Endothelial cell of umbilical vein (primary cell): Measurements from ENCODE around the gene METAP1. TPM values are rescaled to one million over a fixed set of nuclear protein-coding genes. Genes with fewer than 3 reads are reported as not detected.

Experiments used
- BruUV-seq: library from RNA; stranded (reverse); fragments of 400-500 nt; replicated peaks from 2 replicates; lab custom pipeline; 2021; lab: Mats Ljungman, UMichigan
- CTCF ChIA-PET: fragments of 300-600, 350-600 bp; sonication (Branson Sonifier 250); formaldehyde crosslinking; loops from one replicate; lab custom pipeline; 2021; ENCODE audit warnings: antibody characterized with exemption, inconsistent platforms; lab: Charles Lee
- POLR2A ChIA-PET: fragments of 300-600, 350-600 bp; sonication (Branson Sonifier 250); formaldehyde crosslinking; loops from one replicate; lab custom pipeline; 2021; ENCODE audit warnings: antibody characterized with exemption, inconsistent platforms; lab: Charles Lee
- DNase-seq: peaks from one replicate; pipeline ENCODE4 v3.0.0-alpha.2; 2011; ENCODE audit warnings: low read depth, low spot score
- FAIRE-seq: peaks from 2 replicates; lab custom pipeline; 2011; peaks lifted over from hg19 to GRCh38; lab: Jason Lieb, UNC
- H2AFZ ChIP-seq: 2 replicates; pipeline ENCODE4 v1.6.0; 2012; ENCODE audit warnings: low read depth, low read length, control low read depth, inconsistent platforms
- H3K27ac ChIP-seq: 2 replicates; pipeline ENCODE4 v1.5.1; 2011; ENCODE audit warnings: low read depth, mild to moderate bottlenecking, control low read depth, low read length, moderate library complexity; ENCODE audit not compliant: insufficient read depth
- H3K27me3 ChIP-seq, 2 experiments: 2 replicates each; pipeline versions ENCODE4 v1.6.0 to v1.6.1; 2011; ENCODE audit warnings: low read length in 2 of 2, mixed read lengths in 1 of 2; ENCODE audit not compliant: control insufficient read depth in 2 of 2, insufficient read depth in 2 of 2
- H3K36me3 ChIP-seq, 2 experiments: 2 replicates in 1 of 2; 3 replicates in 1 of 2; pipeline ENCODE4 v1.5.1; 2011; ENCODE audit warnings: low read length in 2 of 2, mild to moderate bottlenecking in 1 of 2, moderate library complexity in 1 of 2; ENCODE audit not compliant: control insufficient read depth in 2 of 2, insufficient read depth in 2 of 2; ENCODE audit errors: extremely low read depth in 1 of 2
- H3K4me1 ChIP-seq: 3 replicates; pipeline ENCODE4 v1.5.1; 2011; ENCODE audit warnings: mild to moderate bottlenecking, low read length; ENCODE audit not compliant: control insufficient read depth, insufficient read depth; ENCODE audit errors: extremely low read depth
- H3K4me2 ChIP-seq: 2 replicates; pipeline ENCODE4 v1.6.1; 2011; ENCODE audit warnings: low read length, control low read depth, mixed read lengths; ENCODE audit not compliant: insufficient read depth
- H3K4me3 ChIP-seq, 3 experiments: fragments of 200-600 bp in 1 of 3; sonication (generic), shearing (Covaris generic) in 1 of 3; replicated peaks in 1 of 3; 2 replicates each; pipeline ENCODE4 v1.5.1; 2011 to 2016; ENCODE audit warnings: control low read depth in 3 of 3, low read length in 3 of 3, mild to moderate bottlenecking in 2 of 3, inconsistent platforms in 1 of 3, low read depth in 1 of 3, moderate library complexity in 1 of 3; ENCODE audit not compliant: insufficient read depth in 1 of 3
- H3K79me2 ChIP-seq: 2 replicates; pipeline ENCODE4 v1.6.0; 2012; ENCODE audit warnings: low read length, inconsistent platforms; ENCODE audit not compliant: control insufficient read depth, insufficient read depth
- H3K9ac ChIP-seq: replicated peaks from 2 replicates; pipeline ENCODE3; 2011; ENCODE audit warnings: low read length, control low read depth; ENCODE audit not compliant: insufficient read depth; ENCODE audit errors: extremely low read depth
- H3K9me1 ChIP-seq: replicated peaks from 3 replicates; pipeline ENCODE4 v1.6.0; 2011; ENCODE audit warnings: mild to moderate bottlenecking, low read length; ENCODE audit not compliant: control insufficient read depth, insufficient read depth; ENCODE audit errors: extremely low read depth
- H3K9me3 ChIP-seq: replicated peaks from 2 replicates; pipeline ENCODE4 v1.5.1; 2012; ENCODE audit warnings: low read length, inconsistent platforms; ENCODE audit not compliant: control insufficient read depth, insufficient read depth
- H4K20me1 ChIP-seq: replicated peaks from 2 replicates; pipeline ENCODE3; 2011; ENCODE audit warnings: mild to moderate bottlenecking, low read length; ENCODE audit not compliant: control insufficient read depth, insufficient read depth; ENCODE audit errors: extremely low read depth
- CTCF ChIP-seq, 2 donors: IDR thresholded peaks; 1 replicate in 1 of 2; 2 replicates in 1 of 2; pipeline ENCODE4 v1.5.1; 2011; ENCODE audit warnings: low read length in 2 of 2, mild to moderate bottlenecking in 2 of 2, moderate library complexity in 2 of 2, control low read depth in 1 of 2, inconsistent platforms in 1 of 2, low read depth in 1 of 2; ENCODE audit not compliant: insufficient read depth in 1 of 2; ENCODE audit errors: extremely low read depth in 1 of 2
- EZH2 ChIP-seq: IDR thresholded peaks from 2 replicates; pipeline ENCODE4 v1.6.1; 2012; ENCODE audit warnings: borderline replicate concordance, low read depth, mild to moderate bottlenecking, moderate library complexity, low read length, inconsistent platforms; ENCODE audit not compliant: severe bottlenecking
- FOS ChIP-seq: IDR thresholded peaks from 2 replicates; pipeline ENCODE4 v1.6.1; 2011; ENCODE audit warnings: mild to moderate bottlenecking, low read length, moderate library complexity, borderline replicate concordance; ENCODE audit not compliant: insufficient read depth
- GATA2 ChIP-seq: IDR thresholded peaks from 2 replicates; pipeline ENCODE4 v1.7.0; 2011; ENCODE audit warnings: low read depth, mild to moderate bottlenecking, moderate library complexity, mixed read lengths, low read length; ENCODE audit not compliant: insufficient read length, insufficient read depth
- JUN ChIP-seq: IDR thresholded peaks from 2 replicates; pipeline ENCODE4 v1.6.1; 2011; ENCODE audit warnings: borderline replicate concordance, low read depth; ENCODE audit not compliant: insufficient read length, insufficient read depth
- MAX ChIP-seq: IDR thresholded peaks from 2 replicates; pipeline ENCODE4 v1.6.1; 2011; ENCODE audit not compliant: insufficient read depth, insufficient read length
- MYC ChIP-seq: IDR thresholded peaks from one replicate; pipeline ENCODE4 v1.6.1; 2011; ENCODE audit warnings: mild to moderate bottlenecking, low read depth, low read length
- POLR2A ChIP-seq: IDR thresholded peaks from 2 replicates; pipeline ENCODE4 v1.6.1; 2012; ENCODE audit warnings: low read depth, mild to moderate bottlenecking, control low read depth, low read length
- POLR2AphosphoS5 ChIP-seq: IDR thresholded peaks from 2 replicates; pipeline ENCODE4 v1.6.1; 2012; ENCODE audit warnings: low read depth, mild to moderate bottlenecking, control low read depth, low read length, moderate library complexity; ENCODE audit not compliant: insufficient read depth
- dilution Hi-C: fragments of 300-500 bp; cut with MboI; formaldehyde crosslinking; loops from one replicate; pipeline ENCODE4 v1.15.0; 2019; ENCODE audit warnings: low sequenced_read_pairs; ENCODE audit not compliant: extremely low pct_ligation_motif_present
- intact Hi-C: fragments of 100-400 bp; cut with micrococcal nuclease; formaldehyde crosslinking; loops from one replicate; pipeline ENCODE4 v1.10.0; 2022
- polyA plus RNA-seq, 4 experiments: library from polyadenylated mRNA; depleted of rRNA in 3 of 4; stranded (reverse) in 3 of 4; unstranded in 1 of 4; fragments of >200 nt; gene quantifications; 2 replicates each; pipeline versions ENCODE4 v1.2.1 to v1.2.3, GENCODE V29; 2011 to 2012; ENCODE audit warnings: missing spikeins in 1 of 4
- total RNA-seq: library from RNA; stranded (reverse); gene quantifications from 2 replicates; pipeline ENCODE4 v1.2.3, GENCODE V29; 2021

METAP1 gene
- total and polyA plus RNA-seq, 2 donors (not counting 3 experiments of a cell fraction or from before 2014, with no cell fraction given): 26.4 to 39.8 TPM

GRCh38 chr4:98969878-98970785 lies 25.4 kb upstream of the METAP1 start:
- DNase-seq: no peak
- Histone ChIP-seq H3K4me1 (no peaks in the 10 kb centered on the region), H3K79me2 (no peaks in the 10 kb centered on the region), H3K9me3 (no peaks in the 10 kb centered on the region), H4K20me1 (no peaks in the 10 kb centered on the region), H3K27ac (no peak overlapping the region), H3K36me3 (no peaks in the 10 kb centered on the region), H3K4me2 (no peak overlapping the region), H3K4me3 (no peak overlapping the region), H2AFZ (no peak overlapping the region), H3K9ac (no peak overlapping the region), H3K9me1 (no peaks in the 10 kb centered on the region), H3K27me3 (peaks cover 5 to 7% of the 10 kb centered on the region in 2 experiments)
- no peak for FAIRE-seq
- TF ChIP-seq JUN (no peak), GATA2 (no peak), POLR2AphosphoS5 (no peak), MAX (no peak), CTCF (IDR thresholded peaks at IDR 0.05; ENCODE audit: extremely low read depth in 1 of 2, insufficient read depth in 1 of 2, low read depth in 1 of 2, low read length in 2 of 2) (no peak), POLR2A (no peak), FOS (no peak), EZH2 (no peak), MYC (no peak)
- ChIA-PET CTCF (interaction anchor here (1.2 kb wide), 1 partner anchor 13 kb away, joined by 3 read pairs; no protein-coding TSS in a partner anchor), POLR2A (no interaction called here)
- intact Hi-C loops (no loop called here), dilution Hi-C loops (no loop called here)
- BruUV-seq: no TSS peak
